NB4 (cell line): ENCODE data around the gene DENND1A.

Experiments used
- DNase-seq: peaks from one replicate; pipeline ENCODE4 v3.0.0; 2010; ENCODE audit warnings: low read depth
- H3K4me3 ChIP-seq: one replicate; pipeline ENCODE4 v1.5.1; 2011; ENCODE audit warnings: mild to moderate bottlenecking, low read depth, low read length, moderate library complexity
- MAX ChIP-seq: IDR thresholded peaks from 2 replicates; pipeline ENCODE4 v1.6.1; 2011; ENCODE audit warnings: low read depth, low read length
- MYC ChIP-seq: IDR thresholded peaks from 2 replicates; pipeline ENCODE4 v1.6.1; 2011; ENCODE audit warnings: low read depth, low read length
- POLR2A ChIP-seq: IDR thresholded peaks from 2 replicates; pipeline ENCODE4 v1.6.1; 2011; ENCODE audit warnings: mild to moderate bottlenecking; ENCODE audit not compliant: insufficient read length; ENCODE audit errors: extremely low read depth
- TF ChIP-seq, protein P1 (sequence below): IDR thresholded peaks from one replicate; pipeline ENCODE4 v1.5.1; 2012; ENCODE audit warnings: low read depth, low read length

DENND1A gene

GRCh38 chr9:123604861-123605260 lies 325.1 kb downstream of the DENND1A start:
- DNase-seq, result no peak
- no peak overlapping the region for H3K4me3 ChIP-seq
- TF ChIP-seq POLR2A (no peak), MYC (no peak), MAX (no peak)
- TF ChIP-seq, protein P1, sequence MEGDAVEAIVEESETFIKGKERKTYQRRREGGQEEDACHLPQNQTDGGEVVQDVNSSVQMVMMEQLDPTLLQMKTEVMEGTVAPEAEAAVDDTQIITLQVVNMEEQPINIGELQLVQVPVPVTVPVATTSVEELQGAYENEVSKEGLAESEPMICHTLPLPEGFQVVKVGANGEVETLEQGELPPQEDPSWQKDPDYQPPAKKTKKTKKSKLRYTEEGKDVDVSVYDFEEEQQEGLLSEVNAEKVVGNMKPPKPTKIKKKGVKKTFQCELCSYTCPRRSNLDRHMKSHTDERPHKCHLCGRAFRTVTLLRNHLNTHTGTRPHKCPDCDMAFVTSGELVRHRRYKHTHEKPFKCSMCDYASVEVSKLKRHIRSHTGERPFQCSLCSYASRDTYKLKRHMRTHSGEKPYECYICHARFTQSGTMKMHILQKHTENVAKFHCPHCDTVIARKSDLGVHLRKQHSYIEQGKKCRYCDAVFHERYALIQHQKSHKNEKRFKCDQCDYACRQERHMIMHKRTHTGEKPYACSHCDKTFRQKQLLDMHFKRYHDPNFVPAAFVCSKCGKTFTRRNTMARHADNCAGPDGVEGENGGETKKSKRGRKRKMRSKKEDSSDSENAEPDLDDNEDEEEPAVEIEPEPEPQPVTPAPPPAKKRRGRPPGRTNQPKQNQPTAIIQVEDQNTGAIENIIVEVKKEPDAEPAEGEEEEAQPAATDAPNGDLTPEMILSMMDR, result no peak

DNA sequence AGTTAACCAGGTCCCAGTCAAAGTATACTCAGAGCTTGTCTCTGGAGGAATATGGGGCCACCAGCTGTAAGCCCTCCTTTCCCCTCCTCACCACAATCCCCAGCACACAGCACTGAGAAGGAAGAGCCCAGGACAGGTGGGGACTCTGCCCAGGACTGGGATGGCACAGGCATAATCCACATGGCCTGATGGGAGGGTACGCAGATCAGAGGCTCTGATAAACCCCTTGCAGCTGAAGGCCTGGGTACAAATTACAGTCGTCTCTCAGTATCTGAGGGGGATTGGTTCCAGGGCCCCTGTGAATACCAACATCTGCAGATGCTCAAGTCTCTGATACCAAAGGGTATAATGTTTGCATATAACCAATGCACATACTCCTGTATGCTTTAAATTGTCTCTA lies 328.1 kb downstream of the DENND1A start:
- no peak for DNase-seq
- no peak overlapping the region for H3K4me3 ChIP-seq
- TF ChIP-seq, protein P1, result no peak
- TF ChIP-seq POLR2A (no peak), MYC (no peak), MAX (no peak)

DNA sequence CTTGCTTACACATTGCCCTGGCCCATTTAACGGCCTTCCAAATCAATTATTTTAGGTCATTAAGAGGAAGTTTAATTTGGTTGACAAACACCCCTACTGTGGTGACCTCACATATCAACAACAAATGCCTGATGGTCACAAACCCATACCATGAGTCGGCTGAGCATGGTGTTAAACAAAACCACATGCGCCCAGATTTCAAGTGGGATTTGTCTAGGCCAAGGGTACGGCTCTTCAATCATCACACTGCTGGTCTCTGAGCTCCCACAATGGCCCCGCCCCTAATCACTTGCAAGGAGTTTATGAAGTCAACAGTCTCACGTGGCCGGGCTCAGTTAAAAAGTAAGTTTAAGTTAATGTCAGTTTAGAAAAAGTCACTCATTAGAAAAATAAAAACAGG lies 330.1 kb downstream of the DENND1A start:
- no peak for DNase-seq
- TF ChIP-seq, protein P1, result no peak
- TF ChIP-seq POLR2A (no peak), MAX (no peak), MYC (no peak)
- H3K4me3 ChIP-seq, result no peak overlapping the region

GRCh38 chr9:123597876-123598556 lies 331.9 kb downstream of the DENND1A start:
- DNase-seq, result no peak
- no peak for TF ChIP-seq POLR2A
- TF ChIP-seq MAX, result no peak
- no peak for TF ChIP-seq MYC
- TF ChIP-seq, protein P1, result no peak
- H3K4me3 ChIP-seq, result no peak overlapping the region

GRCh38 chr9:123597048-123597447 lies 332.9 kb downstream of the DENND1A start:
- TF ChIP-seq, protein P1, result no peak
- no peak for TF ChIP-seq POLR2A
- no peak for TF ChIP-seq MAX
- no peak for TF ChIP-seq MYC
- DNase-seq, result no peak
- H3K4me3 ChIP-seq, result no peak overlapping the region
